ENCODE results near the gene SNTG2. TPM values are rescaled to one million over a fixed set of nuclear protein-coding genes. Genes with fewer than 3 reads are reported as not detected.
"Not testable (repeated sequence)": the region's sequence is repeated elsewhere in the genome, so short reads cannot be mapped to it uniquely, and the experiment has no call there.

Gene SNTG2
- total RNA-seq, 1 donor from 2014 or later: not detected

GRCh38 chr2:1104364-1104763, 153.7 kb downstream of the SNTG2 start:
- Mint-ChIP-seq H3K27ac (no peak overlapping the region), H3K4me3 (no peak overlapping the region), H3K36me3 (ENCODE audit: low read depth) (no peaks in the 10 kb centered on the region), H3K4me1 (no peaks in the 10 kb centered on the region), H3K27me3 (no peaks in the 10 kb centered on the region), H3K9me3 (no peaks in the 10 kb centered on the region)
- DNase-seq: no peak
- intact Hi-C loops (cut with micrococcal nuclease): no loop called here

DNA sequence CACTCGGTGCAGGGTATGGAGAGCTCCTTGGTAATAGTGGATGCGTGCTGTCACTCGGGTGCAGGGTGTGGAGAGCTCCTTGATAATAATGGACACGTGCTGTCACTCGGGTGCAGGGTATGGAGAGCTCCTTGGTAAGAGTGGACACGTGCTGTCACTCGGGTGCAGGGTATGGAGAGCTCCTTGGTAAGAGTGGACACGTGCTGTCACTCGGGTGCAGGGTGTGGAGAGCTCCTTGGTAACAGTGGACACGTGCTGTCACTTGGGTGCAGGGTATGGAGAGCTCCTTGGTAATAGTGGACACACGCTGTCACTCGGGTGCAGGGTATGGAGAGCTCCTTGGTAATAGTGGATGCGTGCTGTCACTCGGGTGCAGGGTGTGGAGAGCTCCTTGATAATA, 155.7 kb downstream of the SNTG2 start:
- H3K4me1 Mint-ChIP-seq; H3K4me3 Mint-ChIP-seq; DNase-seq; H3K27me3 Mint-ChIP-seq; H3K9me3 Mint-ChIP-seq; H3K36me3 Mint-ChIP-seq (ENCODE audit: low read depth); H3K27ac Mint-ChIP-seq; intact Hi-C loops (cut with micrococcal nuclease): not testable (repeated sequence)

DNA sequence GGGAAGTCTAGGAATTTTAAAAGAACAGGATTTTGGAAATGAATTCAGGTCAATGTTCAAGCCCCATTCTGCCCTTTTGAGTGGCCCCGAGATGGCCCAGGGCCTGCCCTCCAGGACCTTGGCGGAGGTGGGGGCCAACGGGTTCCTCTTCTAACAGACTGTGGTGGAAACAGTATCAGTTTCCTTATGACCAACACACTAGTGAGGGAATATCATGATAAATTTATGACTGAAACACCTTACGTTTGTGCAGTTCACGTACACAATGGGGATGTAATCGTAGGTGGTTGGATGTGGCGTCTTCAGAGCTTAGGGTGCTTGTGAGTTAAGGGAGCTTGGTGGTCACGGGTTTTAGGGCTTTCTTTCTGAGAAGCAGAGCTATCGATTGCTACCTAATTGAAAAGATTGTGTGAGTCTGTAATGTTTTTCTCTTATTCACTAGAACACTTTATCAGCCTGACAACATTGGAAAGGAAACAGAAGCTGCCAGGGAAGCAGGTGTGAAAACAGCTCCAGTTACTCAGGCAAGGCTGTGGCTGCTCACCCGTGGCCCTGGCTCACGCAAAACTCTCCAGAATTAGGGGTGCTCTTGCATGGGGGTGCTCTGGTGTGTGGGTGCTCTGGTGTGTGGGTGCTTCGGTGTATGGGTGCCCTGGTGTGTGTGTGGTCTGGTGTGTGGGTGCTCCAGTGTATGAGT, 165.3 kb downstream of the SNTG2 start:
- intact Hi-C loops (cut with micrococcal nuclease): no loop called here
- Mint-ChIP-seq H3K27ac (no peak overlapping the region), H3K4me1 (no peaks in the 10 kb centered on the region), H3K9me3 (peaks cover 28% of the 10 kb centered on the region), H3K36me3 (ENCODE audit: low read depth) (no peaks in the 10 kb centered on the region), H3K27me3 (no peaks in the 10 kb centered on the region), H3K4me3 (no peak overlapping the region)
- DNase-seq: no peak

DNA sequence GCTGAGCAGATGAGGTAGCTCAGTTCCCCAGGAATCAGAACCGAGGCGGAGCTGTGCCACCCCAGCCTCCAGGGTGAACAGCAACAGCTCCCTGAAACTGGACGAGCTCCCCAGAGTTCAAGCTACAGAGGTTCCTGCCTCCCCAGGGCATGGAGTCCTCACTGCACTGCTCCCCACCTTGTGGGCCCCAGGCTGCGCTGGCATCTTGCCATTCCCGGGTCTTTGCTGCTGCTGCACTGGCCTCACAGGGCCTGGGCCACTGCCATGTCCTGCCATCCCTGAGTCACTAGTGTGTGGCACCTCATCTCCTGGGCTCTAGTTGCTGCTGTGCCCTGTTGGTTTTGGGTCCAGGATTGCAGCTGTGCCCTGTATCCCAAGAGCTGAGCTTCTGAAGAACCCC, 166.9 kb downstream of the SNTG2 start:
- intact Hi-C loops (cut with micrococcal nuclease): no loop called here
- H3K4me1 Mint-ChIP-seq: no peaks in the 10 kb centered on the region

DNA sequence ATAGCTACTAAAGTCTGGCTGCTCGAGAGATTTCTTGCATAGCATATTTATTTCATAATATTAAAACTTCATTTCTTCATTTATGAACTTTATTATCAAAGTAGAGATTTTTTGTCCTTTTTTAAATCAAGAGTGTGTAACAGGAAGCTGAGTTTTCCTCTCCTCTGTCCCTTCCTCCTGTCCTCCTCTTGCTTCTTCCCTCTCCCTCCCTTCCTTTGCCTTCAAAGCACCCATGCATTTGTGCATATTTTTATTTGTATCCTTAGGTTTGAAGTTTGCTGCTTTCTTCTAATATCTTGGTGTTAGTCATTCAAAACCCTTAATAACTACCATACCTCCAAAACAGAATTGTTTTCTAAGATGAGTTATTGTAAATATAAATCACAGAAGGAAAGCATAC, 174.6 kb downstream of the SNTG2 start:
- Mint-ChIP-seq H3K4me3 (no peak overlapping the region), H3K36me3 (ENCODE audit: low read depth) (no peaks in the 10 kb centered on the region), H3K4me1 (no peaks in the 10 kb centered on the region), H3K27ac (no peak overlapping the region), H3K9me3 (no peaks in the 10 kb centered on the region), H3K27me3 (no peaks in the 10 kb centered on the region)
- no peak for DNase-seq
- intact Hi-C loops (cut with micrococcal nuclease): no loop called here

More for the DNA sequence above, 166.9 kb downstream of the SNTG2 start:
- no peak for DNase-seq
- Mint-ChIP-seq H3K9me3 (peaks cover 17% of the 10 kb centered on the region), H3K36me3 (ENCODE audit: low read depth) (no peaks in the 10 kb centered on the region), H3K27me3 (no peaks in the 10 kb centered on the region), H3K27ac (no peak overlapping the region), H3K4me3 (no peak overlapping the region)

GRCh38 chr2:1125633-1126370, 175.2 kb downstream of the SNTG2 start:
- no peaks in the 10 kb centered on the region for H3K4me1 Mint-ChIP-seq
- H3K4me3 Mint-ChIP-seq: no peak overlapping the region
- no peaks in the 10 kb centered on the region for H3K36me3 Mint-ChIP-seq (ENCODE audit: low read depth)
- no peak for DNase-seq
- no peak overlapping the region for H3K27ac Mint-ChIP-seq
- intact Hi-C loops (cut with micrococcal nuclease): no loop called here
- no peaks in the 10 kb centered on the region for H3K9me3 Mint-ChIP-seq
- H3K27me3 Mint-ChIP-seq: no peaks in the 10 kb centered on the region

DNA sequence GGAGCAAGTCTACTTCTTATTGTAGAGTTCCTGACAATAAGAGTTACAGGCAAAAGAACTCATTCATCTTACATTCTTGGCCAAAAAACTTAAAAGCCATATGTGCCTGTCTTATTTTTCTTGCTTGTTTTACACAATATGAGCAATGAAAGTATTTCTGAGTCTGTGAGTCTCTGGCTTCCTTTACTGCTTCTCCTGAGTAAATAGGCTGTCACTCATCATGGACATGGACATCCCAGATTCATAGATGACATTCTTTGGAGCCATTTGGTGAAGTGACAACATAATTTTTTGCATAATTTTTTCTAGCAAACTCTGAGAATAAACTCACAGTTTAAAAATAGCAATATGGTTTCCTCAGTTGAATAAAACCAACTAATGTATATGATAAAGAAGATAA, 179.3 kb downstream of the SNTG2 start:
- H3K27ac Mint-ChIP-seq: no peak overlapping the region
- DNase-seq: no peak
- H3K36me3 Mint-ChIP-seq (ENCODE audit: low read depth): peaks cover 2% of the 10 kb centered on the region
- intact Hi-C loops (cut with micrococcal nuclease): loop anchor here (10.0 kb wide), 1 partner anchor 185 kb away; no protein-coding TSS in a partner anchor
- no peaks in the 10 kb centered on the region for H3K9me3 Mint-ChIP-seq
- H3K27me3 Mint-ChIP-seq: peaks cover 2% of the 10 kb centered on the region
- H3K4me3 Mint-ChIP-seq: no peak overlapping the region
- peaks cover 11% of the 10 kb centered on the region for H3K4me1 Mint-ChIP-seq

- Mint-ChIP-seq H3K27ac (no peak overlapping the region), H3K4me3 (no peak overlapping the region)
Observed at GRCh38 chr2:1130922-1131321, 180.3 kb downstream of the SNTG2 start.

GRCh38 chr2:1132328-1132969, 181.8 kb downstream of the SNTG2 start:
- Mint-ChIP-seq H3K4me3 (no peak overlapping the region), H3K4me1 (peaks cover 18% of the 10 kb centered on the region), H3K27me3 (peaks cover 2% of the 10 kb centered on the region), H3K27ac (no peak overlapping the region), H3K9me3 (no peaks in the 10 kb centered on the region), H3K36me3 (ENCODE audit: low read depth) (peaks cover 2% of the 10 kb centered on the region)
- DNase-seq: no peak
- intact Hi-C loops (cut with micrococcal nuclease): loop anchor here (10.0 kb wide), 1 partner anchor 188 kb away; no protein-coding TSS in a partner anchor

More at GRCh38 chr2:1130922-1131321, 180.3 kb downstream of the SNTG2 start:
- peaks cover 2% of the 10 kb centered on the region for H3K36me3 Mint-ChIP-seq (ENCODE audit: low read depth)
- DNase-seq: no peak
- H3K4me1 Mint-ChIP-seq: peaks cover 11% of the 10 kb centered on the region
- peaks cover 2% of the 10 kb centered on the region for H3K27me3 Mint-ChIP-seq
- intact Hi-C loops (cut with micrococcal nuclease): loop anchor here (10.0 kb wide), 1 partner anchor 186 kb away; no protein-coding TSS in a partner anchor
- no peaks in the 10 kb centered on the region for H3K9me3 Mint-ChIP-seq

- H3K36me3 Mint-ChIP-seq (ENCODE audit: low read depth); DNase-seq; H3K9me3 Mint-ChIP-seq; H3K27me3 Mint-ChIP-seq: not testable (repeated sequence)
- H3K4me3 Mint-ChIP-seq: peak overlapping the region; percentile 45
- intact Hi-C loops (cut with micrococcal nuclease): loop anchor here (10.0 kb wide), 1 partner anchor 189 kb away; no protein-coding TSS in a partner anchor
- H3K4me1 Mint-ChIP-seq: peaks cover 18% of the 10 kb centered on the region
- H3K27ac Mint-ChIP-seq: peak overlapping the region; percentile 16
Observed at GRCh38 chr2:1133896-1134295, 183.2 kb downstream of the SNTG2 start.

DNA sequence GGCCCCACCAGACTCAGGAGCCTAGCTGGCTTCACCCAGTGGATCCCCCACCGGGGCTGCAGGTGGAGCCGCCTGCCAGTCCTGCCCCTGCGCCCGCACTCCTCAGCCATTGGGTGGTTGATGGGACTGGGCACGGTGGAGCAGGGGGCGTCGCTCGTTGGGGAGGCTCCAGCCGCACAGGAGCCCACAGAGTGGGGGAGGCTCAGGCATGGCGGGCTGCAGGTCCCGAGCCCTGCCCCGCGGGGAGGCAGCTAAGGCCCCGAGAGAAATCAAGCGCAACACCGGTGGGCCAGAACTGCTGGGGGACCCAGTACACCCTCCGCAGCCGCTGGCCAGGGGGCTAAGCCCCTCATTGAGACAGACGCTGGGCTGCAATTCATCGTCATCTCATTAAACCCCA, 184.0 kb downstream of the SNTG2 start:
- no peaks in the 10 kb centered on the region for H3K9me3 Mint-ChIP-seq
- intact Hi-C loops (cut with micrococcal nuclease): loop anchor here (10.0 kb wide), 1 partner anchor 190 kb away; no protein-coding TSS in a partner anchor
- H3K27ac Mint-ChIP-seq: no peak overlapping the region
- H3K27me3 Mint-ChIP-seq: peaks cover 2% of the 10 kb centered on the region
- peaks cover 18% of the 10 kb centered on the region for H3K4me1 Mint-ChIP-seq
- no peak overlapping the region for H3K4me3 Mint-ChIP-seq
- peaks cover 2% of the 10 kb centered on the region for H3K36me3 Mint-ChIP-seq (ENCODE audit: low read depth)
- DNase-seq: no peak

DNA sequence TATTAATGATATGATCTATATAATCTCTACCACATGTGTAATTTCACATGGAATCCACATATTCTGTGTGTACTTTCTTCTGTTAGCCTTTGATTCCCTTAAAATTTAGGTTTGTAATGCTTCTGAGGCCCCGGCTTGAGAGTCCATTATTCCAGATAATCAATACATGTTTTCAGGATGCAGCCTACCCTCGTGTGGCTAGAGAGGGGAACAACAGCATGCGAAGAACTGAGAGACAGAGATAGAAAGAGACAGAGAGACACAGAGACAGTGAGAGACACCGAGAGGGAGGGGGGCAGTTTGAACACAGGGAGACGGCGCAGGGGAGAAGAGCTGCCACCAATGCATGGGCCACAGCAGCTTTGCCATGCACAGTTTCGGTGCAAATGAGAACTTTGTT, 185.4 kb downstream of the SNTG2 start:
- DNase-seq: no peak
- H3K27me3 Mint-ChIP-seq: peaks cover 2% of the 10 kb centered on the region
- peaks cover 2% of the 10 kb centered on the region for H3K36me3 Mint-ChIP-seq (ENCODE audit: low read depth)
- peak overlapping the region; percentile 5 for H3K4me3 Mint-ChIP-seq
- H3K9me3 Mint-ChIP-seq: no peaks in the 10 kb centered on the region
- H3K27ac Mint-ChIP-seq: peak overlapping the region; percentile 2
- peaks cover 21% of the 10 kb centered on the region for H3K4me1 Mint-ChIP-seq
- intact Hi-C loops (cut with micrococcal nuclease): loop anchor here (10.0 kb wide), 1 partner anchor 191 kb away; no protein-coding TSS in a partner anchor

GRCh38 chr2:1136846-1137245, 186.2 kb downstream of the SNTG2 start:
- H3K27ac Mint-ChIP-seq: peak overlapping the region; percentile 12
- peaks cover 21% of the 10 kb centered on the region for H3K4me1 Mint-ChIP-seq

DNA sequence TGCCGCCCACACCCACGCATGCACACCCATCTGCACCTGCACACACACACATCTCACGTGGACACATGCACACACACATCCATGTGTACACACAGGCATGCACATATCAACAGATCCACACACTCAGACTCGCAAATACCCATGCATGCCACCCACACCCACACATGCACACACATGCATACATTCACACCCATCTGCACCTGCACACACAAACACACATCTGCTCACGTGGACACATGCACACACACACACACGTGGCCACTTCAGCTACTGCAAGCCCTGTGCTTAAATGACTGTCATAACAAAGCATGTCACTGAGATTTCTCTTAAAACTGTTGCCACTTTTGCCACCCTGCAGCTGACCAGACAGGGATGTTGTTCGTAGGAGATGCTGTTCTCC, 186.6 kb downstream of the SNTG2 start:
- no peak overlapping the region for H3K4me3 Mint-ChIP-seq
- H3K27ac Mint-ChIP-seq: peak overlapping the region; percentile 12
- H3K9me3 Mint-ChIP-seq: no peaks in the 10 kb centered on the region
- intact Hi-C loops (cut with micrococcal nuclease): loop anchor here (10.0 kb wide), 1 partner anchor 192 kb away; no protein-coding TSS in a partner anchor
- H3K4me1 Mint-ChIP-seq: peaks cover 21% of the 10 kb centered on the region
- peaks cover 2% of the 10 kb centered on the region for H3K27me3 Mint-ChIP-seq
- H3K36me3 Mint-ChIP-seq (ENCODE audit: low read depth): peaks cover 2% of the 10 kb centered on the region
- no peak for DNase-seq

More at GRCh38 chr2:1136846-1137245, 186.2 kb downstream of the SNTG2 start:
- no peak overlapping the region for H3K4me3 Mint-ChIP-seq
- peaks cover 2% of the 10 kb centered on the region for H3K27me3 Mint-ChIP-seq
- H3K9me3 Mint-ChIP-seq: no peaks in the 10 kb centered on the region
- DNase-seq: no peak
- peaks cover 2% of the 10 kb centered on the region for H3K36me3 Mint-ChIP-seq (ENCODE audit: low read depth)
- intact Hi-C loops (cut with micrococcal nuclease): loop anchor here (10.0 kb wide), 1 partner anchor 192 kb away; no protein-coding TSS in a partner anchor
